Body of pancreas (tissue), 4 donors: Measurements from ENCODE around the gene SAMD5. TPM values are rescaled to one million over a fixed set of nuclear protein-coding genes. Genes with fewer than 3 reads are reported as not detected.
"Not testable (repeated sequence)": the region's sequence is repeated elsewhere in the genome, so short reads cannot be mapped to it uniquely, and the experiment has no call there.

Source experiments
- ATAC-seq: fragments of 150-250 bp; one replicate; pipeline ENCODE4 v1.9.1; 2016
- DNase-seq, 4 donors: peaks; one replicate each; pipeline ENCODE4 v3.0.0-alpha.2; 2019
- H3K27ac ChIP-seq, 4 donors: fragments of 200-600 bp; sonication (generic); 1 replicate in 3 of 4; 2 replicates in 1 of 4; pipeline versions ENCODE4 v1.5.1 to v1.6.1; 2016 to 2019; ENCODE audit warnings: mild to moderate bottlenecking in 1 of 4, mixed read lengths in 1 of 4, moderate library complexity in 1 of 4
- H3K27me3 ChIP-seq, 2 donors: fragments of 200-600 bp; sonication (generic); one replicate each; pipeline ENCODE4 v1.6.0; 2016; ENCODE audit warnings: mild to moderate bottlenecking in 1 of 2
- H3K36me3 ChIP-seq, 2 donors: fragments of 200-600 bp; sonication (generic); replicated peaks in 1 of 2; 2 replicates each; pipeline ENCODE4 v1.5.1; 2016; ENCODE audit warnings: low read depth in 2 of 2; ENCODE audit not compliant: insufficient read depth in 1 of 2
- H3K4me1 ChIP-seq: fragments of 200-600 bp; sonication (generic); one replicate; pipeline ENCODE4 v1.6.0; 2016
- H3K4me3 ChIP-seq, 2 donors: fragments of 200-600 bp; sonication (generic); 1 replicate in 1 of 2; 2 replicates in 1 of 2; pipeline ENCODE4 v1.5.1; 2016 to 2019
- H3K9me3 ChIP-seq, 3 donors: fragments of 200-600 bp; sonication (generic); 1 replicate in 2 of 3; 2 replicates in 1 of 3; pipeline ENCODE4 v1.5.1; 2016
- POLR2A ChIP-seq, 3 donors: fragments of 450-650 bp; IDR thresholded peaks; one replicate each; pipeline ENCODE4 v1.6.1; 2016; ENCODE audit warnings: antibody characterized with exemption in 3 of 3, mild to moderate bottlenecking in 2 of 3
- WGBS, 2 donors: methylation state at CpG; one replicate each; pipeline ENCODE4 v1.1.5; 2017; 5-methylcytosine and 5-hydroxymethylcytosine counted together
- intact Hi-C: fragments of 100-400 bp; cut with DNase I; formaldehyde crosslinking; loops from one replicate; pipeline ENCODE4 v1.15.1; 2023
- total RNA-seq, 2 donors: library from RNA; depleted of rRNA; stranded (reverse); fragments of >200 nt; gene quantifications; one replicate each; pipeline ENCODE4 v1.1.0, GENCODE V29; 2016
- TF ChIP-seq, protein P1 (sequence below), 7 experiments: fragments of 450-650 bp in 4 of 7; fragments of 200-600 bp in 3 of 7; sonication (generic) in 3 of 7; IDR thresholded peaks; one replicate each; pipeline ENCODE4 v1.5.1; 2016 to 2019; ENCODE audit warnings: antibody characterized with exemption in 7 of 7

The SAMD5 gene
- total RNA-seq, 2 donors from 2014 or later = 0.26 to 1.6 TPM

DNA sequence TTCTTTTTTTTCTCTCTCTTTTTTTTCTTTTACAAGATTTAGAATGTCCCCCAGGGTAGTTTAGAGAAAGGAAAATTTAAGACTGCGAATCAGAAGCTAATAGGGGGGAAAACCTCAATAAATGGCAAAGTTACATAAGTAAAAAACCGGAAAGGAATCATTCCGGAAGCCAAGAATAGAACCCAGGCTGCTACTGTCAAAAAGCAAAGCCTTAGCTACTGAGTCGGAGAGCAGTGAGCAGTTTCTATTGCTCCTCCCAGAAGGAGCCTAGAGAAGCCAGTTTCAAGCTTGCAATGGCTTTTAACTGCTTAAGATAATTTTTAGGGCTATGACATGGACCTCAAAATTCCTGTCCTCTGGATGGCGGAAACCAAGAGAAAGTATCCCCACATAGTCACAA lies 31.6 kb downstream of the SAMD5 start:
- no peak for DNase-seq
- H3K36me3 ChIP-seq = no peaks in the 10 kb centered on the region
- 58 to 74% methylated on average over 5 of the region's 5 CpGs for WGBS, 2 donors
- H3K27me3 ChIP-seq = no peaks in the 10 kb centered on the region
- no peak for ATAC-seq
- H3K27ac ChIP-seq = no peak overlapping the region
- TF ChIP-seq POLR2A (IDR thresholded peaks at IDR 0.05) = no peak
- TF ChIP-seq, protein P1, sequence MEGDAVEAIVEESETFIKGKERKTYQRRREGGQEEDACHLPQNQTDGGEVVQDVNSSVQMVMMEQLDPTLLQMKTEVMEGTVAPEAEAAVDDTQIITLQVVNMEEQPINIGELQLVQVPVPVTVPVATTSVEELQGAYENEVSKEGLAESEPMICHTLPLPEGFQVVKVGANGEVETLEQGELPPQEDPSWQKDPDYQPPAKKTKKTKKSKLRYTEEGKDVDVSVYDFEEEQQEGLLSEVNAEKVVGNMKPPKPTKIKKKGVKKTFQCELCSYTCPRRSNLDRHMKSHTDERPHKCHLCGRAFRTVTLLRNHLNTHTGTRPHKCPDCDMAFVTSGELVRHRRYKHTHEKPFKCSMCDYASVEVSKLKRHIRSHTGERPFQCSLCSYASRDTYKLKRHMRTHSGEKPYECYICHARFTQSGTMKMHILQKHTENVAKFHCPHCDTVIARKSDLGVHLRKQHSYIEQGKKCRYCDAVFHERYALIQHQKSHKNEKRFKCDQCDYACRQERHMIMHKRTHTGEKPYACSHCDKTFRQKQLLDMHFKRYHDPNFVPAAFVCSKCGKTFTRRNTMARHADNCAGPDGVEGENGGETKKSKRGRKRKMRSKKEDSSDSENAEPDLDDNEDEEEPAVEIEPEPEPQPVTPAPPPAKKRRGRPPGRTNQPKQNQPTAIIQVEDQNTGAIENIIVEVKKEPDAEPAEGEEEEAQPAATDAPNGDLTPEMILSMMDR (IDR thresholded peaks at IDR 0.05) = no peak
- H3K9me3 ChIP-seq = no peaks in the 10 kb centered on the region
- no peaks in the 10 kb centered on the region for H3K4me1 ChIP-seq
- no peak overlapping the region for H3K4me3 ChIP-seq
- intact Hi-C loops = no loop called here

- ATAC-seq, H3K27me3 ChIP-seq, DNase-seq, H3K27ac ChIP-seq, H3K4me3 ChIP-seq, H3K4me1 ChIP-seq, intact Hi-C loops, H3K9me3 ChIP-seq, H3K36me3 ChIP-seq: not testable (repeated sequence)
- 80 to 90% methylated on average over 4 of the region's 4 CpGs for WGBS, 2 donors
Measured at GRCh38 chr6:147542436-147542835, 33.9 kb downstream of the SAMD5 start.

DNA sequence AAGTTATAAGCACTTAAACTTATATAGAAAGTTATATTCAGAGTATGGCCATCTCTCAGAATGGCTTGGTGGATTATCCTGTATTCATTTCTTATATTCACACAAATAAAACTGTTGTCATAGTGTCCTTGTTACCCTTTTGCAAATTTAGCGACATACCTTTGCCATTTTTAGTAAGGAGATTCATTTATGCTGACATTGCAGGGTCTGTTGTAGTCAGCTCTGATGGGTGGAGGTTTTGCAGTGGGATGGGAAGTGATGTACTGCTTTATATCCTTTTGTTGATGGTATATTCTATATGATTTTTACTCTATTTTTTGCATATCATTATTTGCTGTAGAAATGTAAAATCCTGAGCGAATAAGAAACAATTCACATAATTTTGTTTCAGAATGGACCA lies 35.9 kb downstream of the SAMD5 start:
- TF ChIP-seq POLR2A (IDR thresholded peaks at IDR 0.05) = no peak
- TF ChIP-seq, protein P1 (IDR thresholded peaks at IDR 0.05) = no peak
- H3K9me3 ChIP-seq = no peaks in the 10 kb centered on the region
- H3K27me3 ChIP-seq = no peaks in the 10 kb centered on the region
- intact Hi-C loops = no loop called here
- ATAC-seq = no peak
- H3K36me3 ChIP-seq = no peaks in the 10 kb centered on the region
- no peaks in the 10 kb centered on the region for H3K4me1 ChIP-seq
- WGBS, 2 donors = 80 to 83% methylated on average over 2 of the region's 2 CpGs
- H3K4me3 ChIP-seq = no peak overlapping the region
- no peak for DNase-seq
- H3K27ac ChIP-seq = no peak overlapping the region

GRCh38 chr6:147546501-147547368 lies 38.2 kb downstream of the SAMD5 start:
- WGBS, 2 donors = 56% methylated on average over 6 of the region's 6 CpGs

DNA sequence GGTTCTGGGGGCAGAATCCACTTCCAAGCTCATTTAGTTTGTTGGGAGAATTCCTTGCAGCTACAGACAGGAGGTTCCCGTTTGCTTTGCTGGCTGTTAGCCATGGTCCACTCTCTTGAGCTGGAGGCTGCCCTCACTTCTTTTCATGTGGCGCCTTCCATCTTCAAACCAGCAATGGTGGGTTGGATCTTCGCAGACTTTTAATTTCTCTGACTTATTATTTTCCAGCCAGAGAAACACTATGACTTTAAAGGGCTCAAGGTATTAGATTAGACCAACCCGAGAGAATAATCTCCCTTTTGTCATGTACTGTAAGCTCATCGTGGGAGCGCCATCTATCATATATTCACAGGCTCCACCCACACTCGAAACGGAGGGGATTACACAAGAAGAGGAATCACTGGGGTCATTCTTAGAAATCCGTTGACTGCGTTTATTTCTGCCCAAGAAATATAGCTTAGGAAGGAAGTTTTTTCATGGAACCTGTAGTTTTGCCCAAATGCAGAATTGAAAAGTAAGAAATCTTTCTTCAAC lies 38.9 kb downstream of the SAMD5 start:
- 56 to 58% methylated on average over 10 of the region's 10 CpGs for WGBS, 2 donors
- TF ChIP-seq, protein P1 (IDR thresholded peaks at IDR 0.05) = no peak
- TF ChIP-seq POLR2A (IDR thresholded peaks at IDR 0.05) = no peak
- Histone ChIP-seq H3K4me1 (no peaks in the 10 kb centered on the region), H3K36me3 (no peaks in the 10 kb centered on the region), H3K9me3 (no peaks in the 10 kb centered on the region), H3K4me3 (no peak overlapping the region), H3K27me3 (no peaks in the 10 kb centered on the region), H3K27ac (no peak overlapping the region)
- no peak for ATAC-seq
- no peak for DNase-seq
- intact Hi-C loops = no loop called here

More at GRCh38 chr6:147546501-147547368, 38.2 kb downstream of the SAMD5 start:
- H3K36me3 ChIP-seq = no peaks in the 10 kb centered on the region
- H3K4me1 ChIP-seq = no peaks in the 10 kb centered on the region
- no peak overlapping the region for H3K27ac ChIP-seq
- DNase-seq (no peak), ATAC-seq (no peak)
- intact Hi-C loops = no loop called here
- no peak for TF ChIP-seq POLR2A (IDR thresholded peaks at IDR 0.05)
- H3K27me3 ChIP-seq = no peaks in the 10 kb centered on the region
- H3K4me3 ChIP-seq = no peak overlapping the region
- H3K9me3 ChIP-seq = no peaks in the 10 kb centered on the region
